ENCODE data around the gene GALNT12.

GALNT12 gene

DNA sequence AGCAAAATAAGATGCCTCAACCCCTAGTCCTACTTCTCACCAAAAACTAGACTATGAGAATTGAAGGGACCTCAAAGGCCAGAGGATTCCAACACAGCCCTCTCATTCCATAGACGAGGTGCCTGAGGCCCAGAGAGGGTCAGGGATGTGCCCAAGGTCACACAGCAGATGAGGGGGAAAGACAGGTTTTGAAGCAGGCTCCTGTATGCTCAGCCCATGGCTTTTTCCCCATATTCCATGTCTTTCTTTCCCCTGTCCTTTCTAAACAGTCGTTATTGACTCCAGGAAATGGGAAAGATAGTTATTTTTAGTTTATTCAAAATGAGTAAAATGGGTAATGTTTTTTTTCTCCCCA lies 75.1 kb downstream of the GALNT12 start:
- DNase-seq, result no peak

DNA sequence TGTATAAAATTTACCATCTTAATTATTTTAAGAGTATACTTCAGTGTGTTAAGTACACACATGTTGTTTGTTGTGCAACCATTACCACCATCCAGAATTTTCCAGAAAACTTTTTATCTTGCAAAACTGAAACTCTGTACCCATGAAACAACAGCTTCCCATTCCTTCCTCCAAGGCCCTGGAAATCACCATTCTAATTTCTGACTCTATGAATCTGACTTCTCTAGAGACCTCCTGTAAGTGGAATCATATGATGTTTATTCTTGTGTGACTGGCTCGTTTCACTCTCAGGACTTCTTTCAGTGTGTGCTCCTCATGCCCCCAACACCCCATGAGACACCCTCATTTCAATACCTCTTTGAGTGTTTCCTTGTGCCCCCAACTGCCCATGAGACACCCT lies 75.8 kb downstream of the GALNT12 start:
- no peak for DNase-seq

DNA sequence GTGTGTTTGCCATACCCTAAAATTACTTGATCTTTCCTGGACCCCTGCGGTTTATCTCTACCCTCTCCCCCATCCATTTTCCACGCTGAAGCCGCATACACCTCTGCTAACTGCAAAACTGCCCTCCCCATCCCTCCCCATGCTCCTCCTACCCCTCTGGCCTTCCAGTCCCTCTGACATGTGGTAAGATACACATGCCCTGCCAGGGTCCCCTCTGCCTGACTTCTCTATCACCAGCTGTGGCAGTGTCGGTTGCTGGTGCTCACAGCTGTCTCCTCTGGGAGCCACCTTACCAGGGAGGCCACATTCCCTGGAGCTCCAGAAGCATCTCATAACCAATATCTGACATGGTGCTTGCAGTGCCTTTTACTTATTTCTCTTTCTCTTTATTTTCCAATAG lies 77.4 kb downstream of the GALNT12 start:
- no peak for DNase-seq

DNA sequence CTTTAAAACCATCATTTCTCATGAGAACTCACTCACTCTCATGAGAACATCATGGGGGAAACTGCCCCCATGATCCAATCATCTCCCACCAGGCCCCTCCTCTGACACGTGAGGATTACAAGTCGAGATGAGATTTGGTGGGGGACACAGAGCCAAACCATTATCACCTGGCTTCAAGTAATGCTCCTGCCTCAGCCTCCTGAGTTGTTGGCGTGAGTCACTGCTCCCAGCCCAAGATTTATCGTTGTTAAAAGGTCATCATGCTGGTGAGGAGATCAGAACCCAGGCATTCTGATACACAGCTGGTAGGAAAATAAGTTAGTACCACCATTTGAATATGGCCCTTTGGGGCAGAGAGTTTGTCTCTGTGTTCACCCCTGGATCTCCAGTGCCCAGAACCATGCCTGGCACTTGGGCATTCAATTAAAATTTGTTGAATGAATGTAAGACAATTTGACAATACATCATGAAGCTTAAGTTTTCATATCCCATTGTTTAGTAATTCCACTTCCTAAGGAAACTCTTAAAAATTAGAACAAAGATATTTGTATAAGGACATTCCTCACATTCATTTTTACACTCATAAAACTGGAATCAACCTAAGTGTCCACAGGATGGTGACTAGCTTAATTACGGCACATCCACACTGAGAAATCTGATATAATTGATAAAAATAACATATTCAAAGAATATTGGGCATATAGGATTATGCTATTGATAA lies 78.3 kb downstream of the GALNT12 start:
- no peak for DNase-seq

DNA sequence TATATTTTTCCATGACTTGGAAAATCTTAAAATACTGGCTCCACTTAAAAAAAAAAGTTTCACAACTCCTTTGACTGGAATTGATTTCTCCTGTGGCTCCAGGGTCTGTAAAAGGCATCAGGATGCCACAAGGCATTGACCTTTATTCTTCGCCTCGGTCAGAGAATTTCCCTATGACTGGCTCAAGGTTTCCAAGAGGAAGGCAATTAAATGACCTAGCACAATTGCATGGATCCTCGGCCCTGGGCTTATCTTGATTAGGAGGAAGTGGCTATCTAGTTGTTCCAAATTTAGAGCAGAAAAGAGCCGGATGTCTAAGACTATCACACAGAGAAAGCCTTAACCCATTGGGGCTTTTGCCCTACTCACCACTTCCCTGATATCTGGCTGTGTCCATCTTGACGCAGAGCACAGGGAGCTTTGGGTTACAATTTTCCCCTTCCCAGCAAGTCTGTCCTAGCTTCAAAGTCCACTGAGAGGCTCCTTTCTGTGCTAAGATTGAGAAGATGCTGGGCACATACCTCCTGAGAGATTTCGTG lies 79.3 kb downstream of the GALNT12 start:
- peak; percentile 78 for DNase-seq

DNA sequence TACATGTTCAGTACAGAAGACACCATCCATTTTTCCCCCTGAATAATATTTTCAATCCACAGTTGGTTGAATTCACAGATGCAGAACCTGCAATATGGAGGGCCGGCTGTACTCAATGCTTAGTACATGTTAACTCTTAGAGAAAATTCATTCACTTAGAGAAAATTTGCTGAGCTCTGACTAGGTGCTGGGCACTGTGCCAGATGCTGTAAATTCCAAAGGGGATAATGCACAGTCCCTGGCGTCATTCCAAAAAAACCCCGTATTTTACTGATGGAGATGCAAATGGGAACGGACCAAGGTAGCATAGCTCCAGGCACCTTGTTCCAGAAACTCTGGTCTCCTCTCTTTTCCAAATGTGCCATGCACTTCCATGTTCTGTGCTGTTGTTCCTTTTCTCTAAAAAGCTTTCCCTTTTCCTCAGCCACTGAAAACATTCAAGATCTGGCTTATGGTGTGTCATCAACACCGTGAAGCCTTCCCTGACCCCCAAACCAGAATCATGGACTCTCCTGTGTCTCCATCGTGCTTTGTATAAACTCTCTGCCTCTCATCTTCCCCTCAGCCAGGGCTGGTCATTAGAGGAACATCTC lies 80.5 kb downstream of the GALNT12 start:
- DNase-seq, result no peak

DNA sequence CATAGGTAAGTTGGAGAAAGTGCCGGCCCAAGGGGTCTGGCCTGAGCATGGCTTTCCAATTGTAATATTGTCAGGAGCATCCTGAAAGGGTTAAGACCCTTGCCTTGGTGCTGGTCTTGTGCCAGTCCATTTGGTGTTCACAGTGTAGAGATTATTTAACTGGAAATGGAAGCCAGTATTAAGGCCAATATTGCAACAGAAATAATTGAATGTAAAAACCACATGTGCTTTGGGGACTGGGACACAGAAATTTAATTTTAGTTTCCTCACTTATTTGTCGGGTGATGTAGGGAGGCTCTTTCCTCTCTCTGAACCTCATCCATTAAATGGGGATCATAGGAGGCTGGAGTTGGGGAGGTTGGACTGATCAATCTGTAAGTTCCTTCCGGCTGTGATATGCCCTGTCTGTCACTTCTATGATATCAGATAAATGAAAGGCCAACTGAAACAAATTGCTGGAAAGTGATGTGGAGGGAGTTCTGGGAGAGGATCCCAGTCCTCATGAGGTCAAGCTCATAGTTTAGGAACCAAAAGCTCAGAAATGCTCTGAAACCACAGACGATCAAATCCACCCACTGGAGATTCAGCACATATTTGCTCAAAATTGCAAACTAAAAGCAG lies 81.4 kb downstream of the GALNT12 start:
- no peak for DNase-seq

DNA sequence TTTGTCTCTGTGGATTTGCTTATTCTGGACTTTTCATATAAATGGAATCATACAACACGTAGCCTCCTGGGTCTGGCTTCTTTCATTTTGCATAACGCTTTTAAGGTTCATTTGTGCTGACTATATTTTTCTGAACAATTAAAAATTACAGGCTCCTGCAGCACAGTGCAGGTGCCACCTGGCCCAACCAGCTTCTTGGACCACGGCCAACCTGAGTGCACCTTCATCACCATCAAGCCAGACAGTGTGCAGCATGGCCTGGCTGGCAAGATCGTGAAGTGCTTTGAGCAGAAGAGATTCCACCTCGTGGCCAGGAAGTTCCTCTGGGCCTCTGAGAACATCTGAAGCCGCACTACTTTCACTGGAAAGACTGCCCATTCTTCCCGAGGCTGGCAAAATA lies 82.8 kb downstream of the GALNT12 start:
- DNase-seq, result no peak

DNA sequence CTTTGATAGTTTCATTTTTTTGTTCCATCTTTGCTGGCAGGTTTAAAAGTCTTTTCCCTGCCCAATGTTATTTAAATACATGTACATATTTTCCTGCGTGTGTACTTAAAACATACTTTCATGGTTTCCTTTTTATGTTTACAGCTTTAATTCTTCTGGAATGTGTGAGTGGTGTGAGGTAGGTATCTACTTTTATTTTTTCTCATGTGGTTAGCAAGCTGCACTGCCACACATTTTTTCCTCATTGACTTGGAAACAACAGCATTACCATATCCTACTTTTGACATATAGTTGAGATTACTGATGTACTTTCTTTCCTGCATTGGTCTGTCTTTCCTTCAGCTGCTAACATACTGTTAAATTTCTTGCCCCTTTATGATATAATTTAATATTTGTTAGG lies 84.8 kb downstream of the GALNT12 start:
- no peak for DNase-seq

DNA sequence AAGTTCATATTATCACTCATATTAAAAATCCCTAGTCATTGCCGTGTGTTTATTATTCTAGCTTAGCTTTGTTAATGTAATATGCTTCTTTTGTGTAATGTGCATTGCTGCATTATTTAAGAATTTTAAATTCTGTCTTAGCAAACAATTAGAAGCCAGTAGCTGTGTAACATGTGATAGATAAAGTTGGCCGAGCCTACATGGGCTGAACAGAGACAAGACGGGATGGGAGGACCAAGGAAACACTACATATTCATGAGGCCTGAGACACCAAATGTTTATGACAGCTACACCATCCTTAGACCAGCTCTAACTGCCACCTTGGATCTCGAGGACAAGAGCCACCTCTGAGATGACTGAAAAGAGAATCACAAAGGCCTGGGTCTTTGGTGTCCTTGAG lies 85.2 kb downstream of the GALNT12 start:
- no peak for DNase-seq

DNA sequence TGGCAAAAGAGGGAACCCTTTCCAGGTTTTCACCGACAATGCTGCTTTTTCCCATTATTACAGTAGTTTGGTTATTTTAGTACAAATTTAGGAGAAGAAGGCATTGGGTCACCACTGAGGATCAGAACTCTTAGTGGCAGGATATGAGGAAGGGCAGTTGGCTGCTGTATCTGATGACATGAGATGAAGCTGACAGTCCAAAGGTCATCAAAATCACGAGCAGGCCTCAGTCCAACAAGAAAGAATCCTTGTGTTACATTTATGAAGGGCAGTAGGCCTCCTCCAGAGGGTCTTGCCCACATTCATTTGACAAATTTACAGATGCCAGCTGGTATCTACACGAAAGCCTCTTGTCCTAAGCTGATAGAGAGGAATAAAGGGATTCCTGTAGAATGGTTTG lies 86.7 kb downstream of the GALNT12 start:
- DNase-seq, result no peak

DNA sequence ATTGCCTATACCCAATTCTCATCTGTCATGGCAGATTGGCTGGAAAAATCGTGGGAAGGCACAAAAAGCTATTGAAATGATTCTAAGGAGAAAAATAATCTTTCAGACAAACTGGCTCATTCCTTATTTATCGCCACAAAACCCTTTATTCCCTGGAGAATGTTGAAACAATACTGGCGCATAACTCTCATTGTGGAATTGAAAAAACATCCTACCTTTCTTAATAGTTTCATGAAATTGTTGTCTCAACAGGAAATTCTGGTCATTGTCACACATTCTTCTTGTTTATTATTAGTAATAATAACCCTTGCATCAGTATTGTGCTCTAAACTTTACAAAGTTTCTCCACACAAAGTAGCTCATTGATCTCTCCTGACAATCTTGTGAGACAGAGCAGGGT lies 87.3 kb downstream of the GALNT12 start:
- DNase-seq, result no peak

DNA sequence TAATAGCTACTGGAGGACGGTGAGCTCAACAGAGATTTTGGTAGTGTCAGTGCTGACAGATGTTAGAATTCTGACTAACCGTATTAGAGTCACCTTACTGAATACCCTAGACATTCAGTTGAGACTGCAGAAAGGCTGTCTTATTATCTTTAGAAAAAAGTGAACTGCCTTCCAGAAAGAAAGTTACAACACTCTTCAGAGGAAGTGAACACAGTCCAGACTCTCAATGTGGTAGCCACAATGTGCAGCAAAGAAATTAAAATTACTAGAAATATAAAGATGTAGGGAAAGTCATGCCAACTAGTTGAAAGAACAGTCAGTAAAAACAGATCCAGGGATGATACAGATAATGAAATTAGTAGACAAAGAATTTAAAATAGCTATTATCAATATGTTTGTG lies 89.2 kb downstream of the GALNT12 start:
- DNase-seq, result peak; percentile 56

DNA sequence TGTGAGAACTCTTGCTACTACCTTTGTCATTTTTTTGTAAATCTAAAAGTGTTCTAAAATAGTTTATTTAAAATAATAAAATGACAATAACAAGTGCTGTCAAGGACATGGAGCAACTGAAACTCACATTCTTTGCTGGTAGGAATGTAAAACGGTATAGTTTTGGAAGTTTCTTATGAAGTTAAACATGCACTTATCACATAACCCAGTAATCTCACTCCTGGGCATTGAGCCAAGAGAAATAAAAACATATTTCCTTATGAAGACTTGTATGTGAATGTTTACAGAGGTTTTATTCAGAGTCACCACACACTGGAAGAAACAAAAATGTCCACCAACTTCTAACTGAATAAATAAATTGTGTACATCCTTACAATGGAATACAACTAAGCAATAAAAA lies 90.3 kb downstream of the GALNT12 start:
- DNase-seq, result no peak

DNA sequence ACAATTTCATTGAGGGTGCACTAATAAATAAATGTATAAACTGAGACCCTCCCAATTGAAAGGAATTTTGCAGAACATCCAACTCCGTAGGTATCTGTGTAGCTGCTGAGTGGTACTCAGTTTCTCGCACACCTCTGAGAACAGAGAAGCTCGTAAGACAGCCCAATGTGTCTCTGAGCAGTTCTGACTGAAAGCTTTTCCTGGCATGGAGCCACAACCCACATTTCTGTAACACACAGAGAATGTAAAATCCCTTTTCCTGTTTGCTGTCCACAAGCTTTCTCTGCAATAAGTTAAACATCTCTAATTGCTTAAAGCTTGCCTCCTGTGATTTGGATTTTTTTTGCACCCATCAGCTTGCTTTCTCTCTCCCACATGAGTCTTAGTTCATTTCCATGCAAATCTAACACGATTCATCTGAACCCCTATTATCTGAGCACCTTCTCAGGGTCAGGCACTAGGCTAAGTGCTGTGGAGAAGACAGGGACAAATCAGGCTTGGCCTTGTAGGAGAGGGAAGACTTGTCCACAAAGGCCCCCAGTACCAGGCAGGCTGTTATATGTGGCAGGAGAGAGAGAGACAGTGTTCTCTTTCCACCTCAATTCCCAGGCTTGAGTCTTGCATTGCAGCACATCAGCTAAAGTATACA lies 92.1 kb downstream of the GALNT12 start:
- DNase-seq, result peak; percentile 87
